Liver (tissue), 9 donors: ENCODE measurements around the gene ENTPD3. TPM values are rescaled to one million over a fixed set of nuclear protein-coding genes. Genes with fewer than 3 reads are reported as not detected.

Experiments used
- DNase-seq: peaks from one replicate; pipeline ENCODE4 v3.0.0-alpha.2; 2017; ENCODE audit warnings: low spot score
- H3K27ac ChIP-seq, 2 donors: one replicate each; pipeline ENCODE4 v1.7.0; 2013; ENCODE audit warnings: inconsistent platforms in 2 of 2, low read length in 2 of 2, control low read depth in 1 of 2, low read depth in 1 of 2, mild to moderate bottlenecking in 1 of 2
- H3K27me3 ChIP-seq, 4 donors: one replicate each; pipeline versions ENCODE4 v1.6.1 to v1.7.0; 2013; ENCODE audit warnings: low read length in 3 of 4, inconsistent platforms in 1 of 4, mild to moderate bottlenecking in 1 of 4, moderate library complexity in 1 of 4; ENCODE audit not compliant: control insufficient read depth in 4 of 4, insufficient read depth in 4 of 4
- H3K36me3 ChIP-seq, 4 donors: one replicate each; pipeline versions ENCODE4 v1.6.1 to v1.7.0; 2013; ENCODE audit warnings: low read length in 3 of 4, mild to moderate bottlenecking in 3 of 4, low read depth in 1 of 4, moderate library complexity in 1 of 4; ENCODE audit not compliant: control insufficient read depth in 4 of 4, insufficient read depth in 3 of 4
- H3K4me1 ChIP-seq, 4 donors: one replicate each; pipeline versions ENCODE4 v1.6.1 to v1.7.0; 2013; ENCODE audit warnings: low read length in 3 of 4, mild to moderate bottlenecking in 3 of 4, moderate library complexity in 1 of 4; ENCODE audit not compliant: control insufficient read depth in 4 of 4, insufficient read depth in 4 of 4
- H3K4me3 ChIP-seq, 3 donors: one replicate each; pipeline versions ENCODE4 v1.6.1 to v1.7.0; 2013; ENCODE audit warnings: low read length in 3 of 3, control low read depth in 1 of 3, low read depth in 1 of 3, mild to moderate bottlenecking in 1 of 3
- H3K9ac ChIP-seq, 2 donors: one replicate each; pipeline ENCODE4 v1.7.0; 2013; ENCODE audit warnings: low read length in 2 of 2, mild to moderate bottlenecking in 2 of 2, moderate library complexity in 2 of 2, control low read depth in 1 of 2, low read depth in 1 of 2
- H3K9me3 ChIP-seq, 4 donors: one replicate each; pipeline versions ENCODE4 v1.6.1 to v1.7.0; 2013; ENCODE audit warnings: low read length in 3 of 4; ENCODE audit not compliant: control insufficient read depth in 4 of 4
- ATF3 ChIP-seq: IDR thresholded peaks from 2 replicates; pipeline ENCODE4 v1.6.1; 2016; ENCODE audit warnings: antibody characterized with exemption
- CTCF ChIP-seq: fragments of 150-350 bp; IDR thresholded peaks from 2 replicates; pipeline ENCODE4 v1.5.1; 2017; ENCODE audit warnings: improper control_type of control experiment, low read depth, low read length; ENCODE audit not compliant: missing input control
- EGR1 ChIP-seq, 2 donors: IDR thresholded peaks; 2 replicates each; pipeline ENCODE4 v1.6.1; 2016 to 2018; ENCODE audit warnings: antibody characterized with exemption in 2 of 2, low read depth in 2 of 2
- FOXA1 ChIP-seq: IDR thresholded peaks from 2 replicates; pipeline ENCODE4 v1.6.1; 2016; ENCODE audit warnings: antibody characterized with exemption
- FOXA2 ChIP-seq: IDR thresholded peaks from 2 replicates; pipeline ENCODE4 v1.6.1; 2016; ENCODE audit warnings: antibody characterized with exemption
- GABPA ChIP-seq, 2 donors: IDR thresholded peaks in 1 of 2; conservative IDR thresholded peaks in 1 of 2; 2 replicates each; pipeline ENCODE4 v1.6.1; 2016; ENCODE audit warnings: antibody characterized with exemption in 2 of 2, mild to moderate bottlenecking in 1 of 2, moderate library complexity in 1 of 2
- HNF4A ChIP-seq, 2 donors: conservative IDR thresholded peaks; 2 replicates each; pipeline ENCODE4 v1.6.1; 2016; ENCODE audit warnings: antibody characterized with exemption in 2 of 2, mild to moderate bottlenecking in 2 of 2
- HNF4G ChIP-seq: IDR thresholded peaks from 2 replicates; pipeline ENCODE4 v1.6.1; 2016; ENCODE audit warnings: antibody characterized with exemption
- JUND ChIP-seq, 2 donors: IDR thresholded peaks; 2 replicates each; pipeline ENCODE4 v1.6.1; 2016; ENCODE audit warnings: antibody characterized with exemption in 2 of 2
- MAX ChIP-seq: IDR thresholded peaks from 2 replicates; pipeline ENCODE4 v1.6.1; 2016; ENCODE audit warnings: antibody characterized with exemption
- NR2F2 ChIP-seq: IDR thresholded peaks from 2 replicates; pipeline ENCODE4 v1.6.1; 2016; ENCODE audit warnings: antibody characterized with exemption
- RAD21 ChIP-seq, 2 donors: IDR thresholded peaks; 2 replicates each; pipeline ENCODE4 v1.6.1; 2016; ENCODE audit warnings: antibody characterized with exemption in 2 of 2, mild to moderate bottlenecking in 2 of 2
- REST ChIP-seq: IDR thresholded peaks from 2 replicates; pipeline ENCODE4 v1.6.1; 2016; ENCODE audit warnings: antibody characterized with exemption, mild to moderate bottlenecking
- RXRA ChIP-seq, 2 donors: IDR thresholded peaks; 2 replicates each; pipeline ENCODE4 v1.6.1; 2017 to 2018; ENCODE audit warnings: antibody characterized with exemption in 2 of 2, mild to moderate bottlenecking in 1 of 2
- SP1 ChIP-seq: IDR thresholded peaks from 2 replicates; pipeline ENCODE4 v1.6.1; 2018; ENCODE audit warnings: antibody characterized with exemption, mild to moderate bottlenecking
- TAF1 ChIP-seq: conservative IDR thresholded peaks from 2 replicates; pipeline ENCODE4 v1.6.1; 2016; ENCODE audit warnings: antibody characterized with exemption, mild to moderate bottlenecking
- YY1 ChIP-seq: IDR thresholded peaks from 2 replicates; pipeline ENCODE4 v1.6.1; 2016; ENCODE audit warnings: antibody characterized with exemption, mild to moderate bottlenecking
- ZBTB33 ChIP-seq: IDR thresholded peaks from 2 replicates; pipeline ENCODE4 v1.6.1; 2016; ENCODE audit warnings: antibody characterized with exemption
- WGBS: extraction: QIAGEN DNeasy Blood & Tissue Kit; methylation state at CpG from one replicate; pipeline ENCODE4 v1.1.7; 2013; 5-methylcytosine and 5-hydroxymethylcytosine counted together
- polyA plus RNA-seq, 2 donors: library from polyadenylated mRNA; stranded (reverse) in 1 of 2; unstranded in 1 of 2; fragments of 200-250 nt in 1 of 2; fragments of >200 nt in 1 of 2; fragmentation: Nextera tagmentation in 1 of 2; extraction: Ambion mirVana in 1 of 2; gene quantifications; one replicate each; pipeline versions ENCODE4 v1.2.1 to v1.2.3, GENCODE V29; 2013 to 2015
- total RNA-seq, 2 donors: library from RNA; depleted of rRNA; stranded (reverse); fragments of >200 nt; gene quantifications; one replicate each; pipeline ENCODE4 v1.2.3, GENCODE V29; 2014
- donor health status: healthy.
- donor health status: healthy.
- donor health status: healthy.
- donor health status: healthy.
- donor health status: healthy.

The ENTPD3 gene
- total and polyA plus RNA-seq, 4 donors = 0.08 TPM; not detected in 3

- no peaks in the 10 kb centered on the region for H3K36me3 ChIP-seq
- no peaks in the 10 kb centered on the region for H3K27me3 ChIP-seq
- DNase-seq = no peak
- H3K27ac ChIP-seq = no peak overlapping the region
- no peak for TF ChIP-seq RXRA (IDR thresholded peaks at IDR 0.05)
- no peak for TF ChIP-seq HNF4A (conservative IDR thresholded peaks at IDR 0.05)
- no peak for TF ChIP-seq GABPA (IDR thresholded peaks at IDR 0.05 in 1 of 2, conservative IDR thresholded peaks at IDR 0.05 in 1 of 2)
- TF ChIP-seq CTCF = no peak
- TF ChIP-seq SP1 = no peak
- TF ChIP-seq MAX = no peak
- no peak for TF ChIP-seq NR2F2
- TF ChIP-seq FOXA2 = no peak
- TF ChIP-seq HNF4G = no peak
- no peak for TF ChIP-seq FOXA1
- TF ChIP-seq YY1 = no peak
- no peak for TF ChIP-seq RAD21 (IDR thresholded peaks at IDR 0.05)
- no peak for TF ChIP-seq REST
- no peak for TF ChIP-seq TAF1
- no peak for TF ChIP-seq ATF3
- no peak for TF ChIP-seq ZBTB33
- no peak for TF ChIP-seq JUND (IDR thresholded peaks at IDR 0.05)
- TF ChIP-seq EGR1 (IDR thresholded peaks at IDR 0.05; ENCODE audit: low read depth in 2 of 2) = no peak
- no peak overlapping the region for H3K9ac ChIP-seq
- no peak overlapping the region for H3K4me3 ChIP-seq
- no peaks in the 10 kb centered on the region for H3K9me3 ChIP-seq
- 91% methylated on average over 8 of the region's 8 CpGs for WGBS
- H3K4me1 ChIP-seq = no peaks in the 10 kb centered on the region
These were observed 40.2 kb downstream of the ENTPD3 start for GRCh38 chr3:40427045-40427669.
